K562 (cell line): ENCODE data around the gene ANKH. TPM values are rescaled to one million over a fixed set of nuclear protein-coding genes. Genes with fewer than 3 reads are reported as not detected.

ENCODE experiments used
- BACH1 ChIP-seq: fragments of 200-800 bp; sonication (Bioruptor generic); IDR thresholded peaks from 2 replicates; pipeline ENCODE4 v1.6.1; 2016; ENCODE audit warnings: missing genetic modification characterization, missing compliant biosample characterization
- CREM ChIP-seq: IDR thresholded peaks from 2 replicates; pipeline ENCODE4 v1.6.1; 2014; ENCODE audit warnings: antibody characterized with exemption, low read depth
- HSF4 ChIP-seq: fragments of 250-450 bp; sonication (Bioruptor Pico); IDR thresholded peaks from 2 replicates; pipeline ENCODE4 v2.1.2; 2022; ENCODE audit warnings: mild to moderate bottlenecking, moderate library complexity, borderline replicate concordance
- NBN ChIP-seq: fragments of 450-650 bp; IDR thresholded peaks from 2 replicates; pipeline ENCODE4 v1.6.1; 2016; ENCODE audit warnings: low read depth, mild to moderate bottlenecking
- TCF3 ChIP-seq: sonication (generic); formaldehyde crosslinking; IDR thresholded peaks from 2 replicates; pipeline ENCODE4 v1.4.0; 2020; ENCODE audit warnings: mild to moderate bottlenecking, missing genetic modification reagents
- TEAD4 ChIP-seq, 2 experiments: sonication (generic) in 1 of 2; formaldehyde crosslinking in 1 of 2; IDR thresholded peaks; 2 replicates each; pipeline versions ENCODE4 v1.6.1 to v1.8.0; 2012 to 2022; ENCODE audit warnings: borderline replicate concordance in 1 of 2, inconsistent platforms in 1 of 2, low read length in 1 of 2, mild to moderate bottlenecking in 1 of 2, missing genetic modification reagents in 1 of 2
- ZNF175 ChIP-seq: fragments of 200-800 bp; sonication (Bioruptor generic); IDR thresholded peaks from 2 replicates; pipeline ENCODE4 v1.6.1; 2016; ENCODE audit warnings: low read depth, mild to moderate bottlenecking, missing genetic modification characterization, missing compliant biosample characterization
- polyA plus RNA-seq, 8 experiments: library from polyadenylated mRNA; depleted of rRNA in 4 of 8; stranded (reverse) in 5 of 8; unstranded in 3 of 8; fragments of >200 nt; fragmentation: Nextera tagmentation in 2 of 8; fragmentation: Illumina TruSeq in 1 of 8; extraction: Ambion mirVana in 2 of 8; extraction: Trizol in 1 of 8; gene quantifications; 2 replicates each; pipeline versions ENCODE4 v1.2.1 to v1.2.3, GENCODE V29; 2011 to 2014; ENCODE audit warnings: inconsistent platforms in 1 of 8, missing spikeins in 1 of 8
- total RNA-seq, 7 experiments: library from RNA; depleted of rRNA in 6 of 7; stranded (reverse); fragments of >200 nt in 6 of 7; fragmentation: Illumina TruSeq in 2 of 7; extraction: Trizol in 2 of 7; gene quantifications; 2 replicates each; pipeline versions ENCODE4 v1.2.1 to v1.2.3, GENCODE V29; 2011 to 2021; ENCODE audit warnings: low replicate concordance in 1 of 7
- TF ChIP-seq, protein P1 (sequence below): fragments of 450-650 bp; formaldehyde crosslinking; IDR thresholded peaks from 2 replicates; pipeline ENCODE4 v1.4.0; 2020; ENCODE audit warnings: mild to moderate bottlenecking
- TF ChIP-seq, protein P2 (sequence below): fragments of 450-650 bp; IDR thresholded peaks from 2 replicates; pipeline ENCODE4 v1.6.1; 2016; ENCODE audit warnings: low read depth, mild to moderate bottlenecking, moderate library complexity

Gene ANKH
- total and polyA plus RNA-seq, 9 of the 15 experiments (the other 6 are each of a cell fraction or from before 2014, with no cell fraction given), result 0.79 to 12.2 (median 4.5) TPM

DNA sequence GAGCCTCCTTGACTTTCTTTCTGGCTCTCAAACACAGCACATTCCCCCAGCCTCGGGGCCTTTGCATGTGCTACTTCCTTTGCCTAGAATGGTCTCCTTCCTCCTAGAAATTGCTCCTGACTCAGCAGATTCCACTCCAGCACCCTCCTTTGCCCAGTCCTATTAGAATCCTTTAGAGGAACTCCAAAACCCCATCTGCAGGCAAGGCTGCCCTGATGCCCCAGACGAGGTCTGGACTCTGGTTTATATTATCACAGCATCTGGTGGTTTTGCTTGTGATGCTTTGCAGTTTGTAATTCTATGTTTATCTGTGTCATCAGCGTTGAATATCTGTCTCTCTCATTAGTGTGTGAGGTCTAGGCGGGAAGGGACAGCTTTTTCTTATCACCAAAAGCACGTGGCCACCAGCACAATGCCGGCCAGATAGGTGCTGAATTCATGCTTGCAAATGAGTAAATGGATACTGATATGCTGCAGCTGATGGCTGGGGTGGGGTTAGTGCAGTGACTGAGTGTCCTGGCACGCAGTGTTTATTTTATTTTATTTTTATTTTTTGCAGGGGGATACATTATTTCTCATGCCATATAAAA lies 30.0 kb upstream of the ANKH start (continued):
- TF ChIP-seq, protein P1, sequence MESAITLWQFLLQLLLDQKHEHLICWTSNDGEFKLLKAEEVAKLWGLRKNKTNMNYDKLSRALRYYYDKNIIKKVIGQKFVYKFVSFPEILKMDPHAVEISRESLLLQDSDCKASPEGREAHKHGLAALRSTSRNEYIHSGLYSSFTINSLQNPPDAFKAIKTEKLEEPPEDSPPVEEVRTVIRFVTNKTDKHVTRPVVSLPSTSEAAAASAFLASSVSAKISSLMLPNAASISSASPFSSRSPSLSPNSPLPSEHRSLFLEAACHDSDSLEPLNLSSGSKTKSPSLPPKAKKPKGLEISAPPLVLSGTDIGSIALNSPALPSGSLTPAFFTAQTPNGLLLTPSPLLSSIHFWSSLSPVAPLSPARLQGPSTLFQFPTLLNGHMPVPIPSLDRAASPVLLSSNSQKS (CRISPR knock-in tag), result no peak
- no peak for TF ChIP-seq HSF4 (CRISPR knock-in tag)
- no peak for TF ChIP-seq CREM
- peak; percentile 65 for TF ChIP-seq TCF3 (CRISPR knock-in tag)
- TF ChIP-seq, protein P2, sequence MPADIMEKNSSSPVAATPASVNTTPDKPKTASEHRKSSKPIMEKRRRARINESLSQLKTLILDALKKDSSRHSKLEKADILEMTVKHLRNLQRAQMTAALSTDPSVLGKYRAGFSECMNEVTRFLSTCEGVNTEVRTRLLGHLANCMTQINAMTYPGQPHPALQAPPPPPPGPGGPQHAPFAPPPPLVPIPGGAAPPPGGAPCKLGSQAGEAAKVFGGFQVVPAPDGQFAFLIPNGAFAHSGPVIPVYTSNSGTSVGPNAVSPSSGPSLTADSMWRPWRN, result 0 out of 2 replicates have a peak, but pooled peaks have one; percentile 17
- TF ChIP-seq NBN, result peak; percentile 50; the same call in 1 of the 2 replicates
- peak; percentile 77 for TF ChIP-seq TEAD4 (IDR thresholded peaks at IDR 0.05; ENCODE audit: low read length)
- no peak for TF ChIP-seq TEAD4 (CRISPR knock-in tag; IDR thresholded peaks at IDR 0.05; ENCODE audit: borderline replicate concordance)
- TF ChIP-seq BACH1 (tag), result peak; percentile 28; the same call in 1 of the 2 replicates
- TF ChIP-seq ZNF175 (CRISPR knock-in tag), result peak; percentile 47; the same call in 1 of the 2 replicates
